Activated CD4-positive, alpha-beta memory T cell treated with anti-CD3 and anti-CD28 coated beads, Interleukin-2, amount 10 ng/mL, durations not matched to agents 7 days and 5 days (primary cell): ENCODE measurements around the gene TAX1BP1. TPM values are rescaled to one million over a fixed set of nuclear protein-coding genes. Genes with fewer than 3 reads are reported as not detected.

ENCODE experiments used
- CTCF ChIA-PET: fragments of 350-600 bp; sonication (Branson Sonifier 250); formaldehyde crosslinking; loops from one replicate; lab custom pipeline; 2021; ENCODE audit warnings: antibody characterized with exemption, inconsistent platforms; lab: Charles Lee
- POLR2A ChIA-PET: fragments of 350-600 bp; sonication (Branson Sonifier 250); formaldehyde crosslinking; loops from one replicate; lab custom pipeline; 2021; ENCODE audit warnings: antibody characterized with exemption; lab: Charles Lee
- DNase-seq: peaks from one replicate; pipeline ENCODE4 v3.0.0-alpha.2; 2020
- H3K27ac Mint-ChIP-seq: one replicate; pipeline ENCODE4 v1.8.0; 2021; ENCODE audit warnings: mild to moderate bottlenecking, mixed read lengths
- H3K27me3 Mint-ChIP-seq: one replicate; pipeline ENCODE4 v1.8.0; 2021; ENCODE audit warnings: mixed read lengths
- H3K36me3 Mint-ChIP-seq: one replicate; pipeline ENCODE4 v1.8.0; 2021; ENCODE audit warnings: low read depth, mixed read lengths
- H3K4me1 Mint-ChIP-seq: one replicate; pipeline ENCODE4 v1.8.0; 2021; ENCODE audit warnings: mixed read lengths
- H3K4me3 Mint-ChIP-seq: one replicate; pipeline ENCODE4 v1.8.0; 2021; ENCODE audit warnings: mild to moderate bottlenecking, mixed read lengths
- H3K9me3 Mint-ChIP-seq: one replicate; pipeline ENCODE4 v1.8.0; 2021; ENCODE audit warnings: mixed read lengths
- total RNA-seq, 2 experiments: library from RNA; stranded (reverse); gene quantifications; one replicate each; pipeline ENCODE4 v1.2.3, GENCODE V29; 2021

TAX1BP1 gene
- total RNA-seq, 2 experiments from 2014 or later: 76.5 to 80.0 TPM

DNA sequence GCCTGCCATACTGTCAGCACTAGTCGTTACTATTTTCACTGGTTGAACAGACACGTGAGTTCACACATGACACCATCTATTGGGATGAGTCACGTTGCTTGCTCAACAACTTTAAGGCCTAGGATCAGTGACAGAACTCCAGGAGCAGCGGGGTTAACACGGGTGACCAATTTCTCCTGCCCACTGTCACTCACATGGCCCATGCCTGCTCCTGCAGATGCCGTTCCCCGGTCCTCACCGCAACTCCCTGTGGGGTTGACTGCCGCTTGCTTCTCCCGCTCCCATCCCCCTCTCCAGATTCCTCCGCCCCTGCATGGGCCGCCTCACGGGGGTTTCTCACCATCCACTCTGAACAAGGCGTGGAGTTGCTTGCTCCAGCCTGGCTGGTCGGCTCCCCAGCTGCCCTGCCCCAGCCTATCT is 128.2 kb downstream of the TAX1BP1 start:
- no peaks in the 10 kb centered on the region for H3K27me3 Mint-ChIP-seq
- CTCF ChIA-PET: no interaction called here
- H3K4me1 Mint-ChIP-seq: peaks cover 10% of the 10 kb centered on the region
- DNase-seq: no peak
- no peak overlapping the region for H3K27ac Mint-ChIP-seq
- no peak overlapping the region for H3K4me3 Mint-ChIP-seq
- POLR2A ChIA-PET: no interaction called here
- no peaks in the 10 kb centered on the region for H3K9me3 Mint-ChIP-seq
- H3K36me3 Mint-ChIP-seq: no peaks in the 10 kb centered on the region

DNA sequence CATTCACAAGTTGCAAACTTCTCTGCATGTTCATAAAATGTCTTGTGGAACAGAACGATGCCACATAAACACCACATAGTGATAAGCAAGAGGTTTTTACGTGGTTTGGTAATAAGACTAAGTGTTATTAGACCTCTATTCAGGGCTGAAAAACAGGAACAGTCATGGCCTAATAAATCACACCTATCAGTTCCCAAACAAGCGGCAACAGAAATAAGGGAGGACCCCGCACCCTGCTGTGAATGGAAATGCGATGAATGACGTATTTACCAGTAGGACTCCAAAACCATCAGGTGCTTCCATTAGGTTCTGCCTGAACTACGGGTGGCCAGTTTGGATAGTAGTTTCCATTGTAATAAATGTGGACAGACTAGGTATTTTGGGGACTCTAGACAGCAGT is 129.1 kb downstream of the TAX1BP1 start:
- H3K4me1 Mint-ChIP-seq: peaks cover 10% of the 10 kb centered on the region
- DNase-seq: no peak
- no peaks in the 10 kb centered on the region for H3K36me3 Mint-ChIP-seq
- H3K27ac Mint-ChIP-seq: no peak overlapping the region
- no peaks in the 10 kb centered on the region for H3K27me3 Mint-ChIP-seq
- no peak overlapping the region for H3K4me3 Mint-ChIP-seq
- ChIA-PET POLR2A (no interaction called here), CTCF (no interaction called here)
- no peaks in the 10 kb centered on the region for H3K9me3 Mint-ChIP-seq

DNA sequence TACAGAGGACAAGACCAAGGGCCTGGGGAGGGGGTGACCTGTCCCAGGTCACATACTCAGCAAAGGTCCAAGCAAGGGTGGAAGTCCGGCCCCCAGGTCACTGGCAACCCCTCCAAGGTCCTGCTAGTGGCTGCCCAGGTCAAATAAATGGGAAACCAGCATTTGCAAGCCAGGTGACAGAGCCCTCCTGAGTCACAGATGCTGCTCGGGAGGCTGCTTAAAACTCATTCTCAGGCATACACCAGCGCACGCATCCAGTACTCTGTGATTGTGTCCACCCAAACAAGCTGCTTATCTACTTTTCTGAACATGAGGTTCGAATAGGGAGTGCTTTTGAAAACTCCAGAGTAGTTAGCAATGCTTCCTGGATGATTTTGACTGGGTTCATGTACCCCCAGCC is 130.6 kb downstream of the TAX1BP1 start:
- ChIA-PET POLR2A (no interaction called here), CTCF (no interaction called here)
- no peaks in the 10 kb centered on the region for H3K36me3 Mint-ChIP-seq
- no peak overlapping the region for H3K27ac Mint-ChIP-seq
- peaks cover 10% of the 10 kb centered on the region for H3K4me1 Mint-ChIP-seq
- H3K9me3 Mint-ChIP-seq: no peaks in the 10 kb centered on the region
- no peak for DNase-seq
- no peak overlapping the region for H3K4me3 Mint-ChIP-seq
- no peaks in the 10 kb centered on the region for H3K27me3 Mint-ChIP-seq

DNA sequence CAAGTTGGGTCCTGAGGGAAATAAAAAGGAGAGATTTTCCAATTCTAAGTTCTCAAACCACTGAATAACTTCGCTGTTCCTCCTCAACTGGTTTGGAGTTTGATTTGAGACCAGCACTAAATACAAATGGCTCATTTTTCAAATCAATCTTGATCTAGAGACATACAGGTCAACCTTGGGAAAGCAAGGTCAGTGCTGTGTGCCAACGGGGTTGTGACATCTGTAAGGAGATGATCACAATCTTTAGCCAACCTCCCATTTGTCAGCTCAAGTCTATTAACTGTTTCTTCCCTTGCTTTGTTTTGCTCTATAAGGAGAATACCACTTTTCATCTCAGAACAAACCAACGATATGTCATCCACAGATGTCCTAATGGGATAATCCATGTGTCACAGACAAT is 131.1 kb downstream of the TAX1BP1 start:
- DNase-seq: no peak
- H3K27me3 Mint-ChIP-seq: no peaks in the 10 kb centered on the region
- H3K4me3 Mint-ChIP-seq: no peak overlapping the region
- H3K36me3 Mint-ChIP-seq: no peaks in the 10 kb centered on the region
- H3K27ac Mint-ChIP-seq: no peak overlapping the region
- peaks cover 8% of the 10 kb centered on the region for H3K4me1 Mint-ChIP-seq
- H3K9me3 Mint-ChIP-seq: no peaks in the 10 kb centered on the region
- CTCF ChIA-PET: no interaction called here
- POLR2A ChIA-PET: no interaction called here

DNA sequence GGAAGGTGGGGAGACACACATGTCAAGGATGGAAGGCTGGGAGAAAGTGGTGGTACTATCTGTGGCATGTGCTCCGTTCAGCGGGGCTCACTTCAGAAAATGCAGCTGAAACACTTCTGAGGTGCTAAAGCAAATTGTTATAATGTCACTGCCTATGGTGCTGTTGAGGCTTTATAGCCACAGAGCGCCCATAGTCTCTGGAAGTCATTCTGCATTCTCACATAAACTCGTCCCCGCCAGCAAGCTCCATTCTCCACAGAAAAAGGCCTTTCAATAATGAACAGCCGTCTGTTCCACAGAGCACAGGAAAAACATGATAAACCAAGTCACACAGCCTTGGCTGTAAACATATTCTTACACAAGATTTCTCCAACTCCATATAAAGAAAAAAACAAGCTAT is 131.9 kb downstream of the TAX1BP1 start:
- POLR2A ChIA-PET: interaction anchor here (0.7 to 1.0 kb wide), 2 partner anchors 10 to 17 kb away, joined by 3 read pairs; no protein-coding TSS in a partner anchor
- Mint-ChIP-seq H3K4me1 (peaks cover 3% of the 10 kb centered on the region), H3K4me3 (no peak overlapping the region), H3K27ac (no peak overlapping the region), H3K9me3 (no peaks in the 10 kb centered on the region), H3K27me3 (no peaks in the 10 kb centered on the region), H3K36me3 (no peaks in the 10 kb centered on the region)
- DNase-seq: no peak
- CTCF ChIA-PET: no interaction called here

DNA sequence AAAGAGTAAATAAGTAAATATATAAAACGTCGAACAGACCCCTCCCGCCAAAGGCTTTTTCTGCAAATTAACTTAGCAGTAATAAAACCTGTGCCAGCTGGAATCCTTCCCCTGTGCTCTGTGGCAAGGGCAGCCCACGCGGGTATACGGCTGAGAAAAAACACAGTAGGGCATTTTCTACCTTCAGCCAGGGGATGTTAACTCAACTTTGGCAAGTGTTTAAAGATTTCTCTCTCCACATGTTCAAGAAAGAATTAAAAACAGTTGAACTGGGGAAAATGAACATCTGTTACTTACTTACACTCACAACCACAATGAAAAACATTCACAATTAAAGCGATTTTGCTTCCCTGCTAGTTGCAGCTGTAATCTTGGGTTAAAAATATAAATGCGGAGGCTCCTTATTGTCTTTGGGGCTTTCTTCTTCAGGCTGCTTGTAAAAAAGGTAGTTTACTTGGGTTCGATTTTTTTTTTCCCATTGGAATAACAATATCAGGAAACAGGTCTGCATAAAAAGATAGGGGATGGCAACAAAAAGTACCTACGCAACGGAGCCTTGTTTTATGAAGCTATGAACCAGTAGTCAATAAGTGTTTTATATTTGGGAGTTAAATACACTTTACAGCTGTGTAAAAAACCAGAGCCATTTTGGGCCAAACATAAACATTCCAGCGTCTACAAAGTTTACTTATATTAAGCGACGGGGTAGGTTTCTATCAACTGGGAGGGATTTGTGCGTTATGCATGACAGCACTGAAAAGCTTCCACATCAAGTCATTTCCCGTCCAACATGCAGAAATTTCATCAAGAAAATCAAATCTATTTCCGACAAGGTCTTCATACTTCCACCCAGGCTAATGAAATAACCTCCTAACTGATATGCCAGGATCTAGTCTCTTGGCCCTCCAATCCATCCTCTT is 132.7 kb downstream of the TAX1BP1 start:
- H3K27ac Mint-ChIP-seq: no peak overlapping the region
- CTCF ChIA-PET: interaction anchor here (0.7 kb wide), 1 partner anchor 16 kb away, joined by 3 read pairs; no protein-coding TSS in a partner anchor

DNA sequence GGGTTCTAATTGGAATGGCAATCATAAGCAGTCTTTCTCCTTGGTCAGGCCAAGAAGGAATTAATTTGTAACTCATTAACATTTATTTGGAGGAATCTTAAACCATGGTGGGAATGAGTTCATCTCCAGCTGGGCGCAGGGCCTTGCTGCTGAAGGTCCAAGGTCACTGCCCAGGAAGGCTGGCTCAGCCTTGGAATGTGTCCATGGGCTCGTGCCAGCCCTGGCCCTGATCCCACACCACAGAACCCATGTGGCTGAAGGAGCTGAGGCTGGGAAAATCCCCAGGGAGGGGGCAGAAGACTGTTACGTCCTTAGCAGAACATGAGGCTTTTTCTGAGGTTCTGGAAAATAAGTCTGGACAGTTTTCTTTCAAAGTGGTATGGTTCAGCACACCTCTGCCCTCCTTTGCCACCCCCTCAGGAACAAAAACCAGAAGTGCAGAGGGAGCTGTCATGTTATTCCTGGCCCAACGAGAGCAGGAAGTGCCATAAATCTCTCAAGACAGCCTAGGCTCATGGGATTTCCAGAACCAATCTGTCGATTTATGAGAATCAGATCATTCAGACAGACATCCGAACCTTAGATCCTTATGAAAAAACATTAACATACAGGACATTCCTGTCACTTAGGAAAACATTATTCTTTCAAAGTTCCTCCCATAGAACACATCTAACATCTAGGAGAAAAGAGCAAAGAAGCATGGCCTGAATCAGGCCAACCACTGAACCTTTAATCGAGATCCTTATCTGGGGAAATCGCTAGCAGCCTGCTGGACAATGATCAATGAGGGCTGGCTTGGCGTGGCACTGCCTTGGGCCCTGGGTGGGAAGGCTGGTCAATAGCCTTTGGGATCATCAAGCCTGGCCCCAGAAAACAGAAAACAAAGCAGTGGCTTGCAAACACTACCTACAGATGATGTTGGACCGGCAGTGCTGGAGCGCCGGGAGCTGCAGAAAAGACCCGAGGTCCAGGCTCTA is 134.3 kb downstream of the TAX1BP1 start:
- CTCF ChIA-PET: no interaction called here
- no peaks in the 10 kb centered on the region for H3K36me3 Mint-ChIP-seq
- H3K4me1 Mint-ChIP-seq: peaks cover 7% of the 10 kb centered on the region
- POLR2A ChIA-PET: no interaction called here
- H3K27me3 Mint-ChIP-seq: no peaks in the 10 kb centered on the region
- DNase-seq: no peak
- no peak overlapping the region for H3K27ac Mint-ChIP-seq
- H3K4me3 Mint-ChIP-seq: no peak overlapping the region
- H3K9me3 Mint-ChIP-seq: no peaks in the 10 kb centered on the region

More for the DNA sequence above, 132.7 kb downstream of the TAX1BP1 start:
- H3K27me3 Mint-ChIP-seq: no peaks in the 10 kb centered on the region
- no peak overlapping the region for H3K4me3 Mint-ChIP-seq
- no peaks in the 10 kb centered on the region for H3K36me3 Mint-ChIP-seq
- POLR2A ChIA-PET: interaction anchor here (0.7 to 1.0 kb wide), 2 partner anchors 9 to 16 kb away, joined by 3 read pairs; no protein-coding TSS in a partner anchor
- H3K9me3 Mint-ChIP-seq: no peaks in the 10 kb centered on the region
- no peak for DNase-seq
- peaks cover 2% of the 10 kb centered on the region for H3K4me1 Mint-ChIP-seq

DNA sequence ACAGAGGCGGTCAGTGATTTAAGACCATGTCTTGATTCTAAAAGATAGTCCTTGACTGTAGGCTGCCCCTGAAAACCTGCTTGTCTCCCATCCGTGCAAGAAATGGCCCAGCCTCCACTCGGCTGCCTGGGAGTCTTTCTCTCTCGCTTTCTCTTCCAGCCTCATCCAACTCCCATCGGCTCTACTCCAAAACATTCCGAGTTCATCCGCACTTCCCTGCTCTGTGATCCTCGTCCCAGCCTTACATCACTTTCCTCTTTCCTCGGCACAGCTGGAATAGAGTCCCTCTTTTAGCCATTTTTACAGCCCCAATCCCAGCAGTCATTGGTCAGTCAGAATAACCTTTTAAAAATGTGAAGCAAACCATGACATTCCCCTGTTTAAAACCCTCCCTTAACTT is 135.1 kb downstream of the TAX1BP1 start:
- ChIA-PET POLR2A (no interaction called here), CTCF (no interaction called here)
- no peak overlapping the region for H3K4me3 Mint-ChIP-seq
- no peaks in the 10 kb centered on the region for H3K27me3 Mint-ChIP-seq
- no peaks in the 10 kb centered on the region for H3K9me3 Mint-ChIP-seq
- no peak overlapping the region for H3K27ac Mint-ChIP-seq
- no peak for DNase-seq
- no peaks in the 10 kb centered on the region for H3K36me3 Mint-ChIP-seq
- peaks cover 7% of the 10 kb centered on the region for H3K4me1 Mint-ChIP-seq

DNA sequence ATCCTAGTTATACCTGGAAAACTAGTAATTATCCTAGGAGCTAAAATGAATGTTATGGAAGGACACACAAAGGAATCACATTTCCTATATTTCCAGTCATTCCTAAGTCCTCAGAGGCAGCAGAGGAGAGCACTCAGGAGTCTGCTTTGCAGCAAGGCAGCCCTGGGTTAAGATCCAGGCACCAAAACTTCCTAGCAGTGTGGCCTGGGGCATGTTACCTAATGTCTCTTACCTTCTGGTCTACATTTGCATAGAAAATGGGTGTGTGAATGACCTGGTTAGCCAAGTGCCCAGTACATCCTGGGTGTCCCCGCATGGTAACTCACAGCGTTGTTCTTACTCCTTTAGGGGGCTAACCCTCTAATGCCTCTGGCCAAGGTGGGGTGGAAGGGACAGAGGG is 135.9 kb downstream of the TAX1BP1 start:
- no peak overlapping the region for H3K4me3 Mint-ChIP-seq
- CTCF ChIA-PET: no interaction called here
- POLR2A ChIA-PET: no interaction called here
- H3K27ac Mint-ChIP-seq: no peak overlapping the region
- DNase-seq: no peak
- no peaks in the 10 kb centered on the region for H3K36me3 Mint-ChIP-seq
- H3K4me1 Mint-ChIP-seq: peaks cover 7% of the 10 kb centered on the region
- H3K9me3 Mint-ChIP-seq: no peaks in the 10 kb centered on the region
- H3K27me3 Mint-ChIP-seq: no peaks in the 10 kb centered on the region

DNA sequence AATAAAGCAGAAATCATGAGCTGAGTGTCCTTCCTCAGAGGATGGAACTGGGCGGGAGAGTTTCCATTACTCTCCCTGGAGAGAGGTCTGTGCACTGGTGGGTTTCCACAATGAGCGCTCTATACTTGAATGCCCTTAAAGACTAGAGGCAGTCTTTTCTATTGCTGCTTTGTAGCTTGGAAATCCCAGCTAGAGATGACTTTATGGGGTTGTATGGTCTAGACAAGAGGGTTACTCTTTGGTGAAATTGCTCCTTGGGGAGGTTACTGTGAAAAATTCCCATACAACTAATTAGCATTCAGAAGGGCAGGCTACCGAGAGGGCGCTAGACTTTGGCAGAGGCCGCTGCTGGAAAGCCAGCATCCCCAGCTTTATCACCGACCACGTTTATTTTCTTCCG is 136.8 kb downstream of the TAX1BP1 start:
- POLR2A ChIA-PET: no interaction called here
- Mint-ChIP-seq H3K4me3 (no peak overlapping the region), H3K27me3 (no peaks in the 10 kb centered on the region), H3K36me3 (no peaks in the 10 kb centered on the region), H3K27ac (no peak overlapping the region), H3K4me1 (peaks cover 7% of the 10 kb centered on the region), H3K9me3 (no peaks in the 10 kb centered on the region)
- CTCF ChIA-PET: no interaction called here
- no peak for DNase-seq

Other genes starting within 250 kb of the TAX1BP1 start
- gene HIBADH, start 77.3 kb upstream of the TAX1BP1 start, total RNA-seq: 10 to 100 TPM; 13.1 to 13.3 TPM